GM21737 (cell line): Measurements from ENCODE around the gene MATCAP1.
A peak's percentile ranks its signal among the peaks of the same experiment; 100 is the strongest.

Experiments
- ATAC-seq: cut with Tn5 transposase; IDR thresholded peaks from one replicate; pipeline ENCODE4 v1.9.1; 2021; ENCODE audit warnings: mild to moderate bottlenecking, moderate library complexity; ENCODE audit not compliant: unreplicated experiment

MATCAP1 gene

GRCh38 chr16:67158637-67159600, 24.8 kb downstream of the MATCAP1 start:
- ATAC-seq, result peak; percentile 40

- no peak for ATAC-seq
Measured at GRCh38 chr16:67157892-67158635, 25.7 kb downstream of the MATCAP1 start.

GRCh38 chr16:67157106-67157748, 26.5 kb downstream of the MATCAP1 start:
- ATAC-seq, result no peak

DNA sequence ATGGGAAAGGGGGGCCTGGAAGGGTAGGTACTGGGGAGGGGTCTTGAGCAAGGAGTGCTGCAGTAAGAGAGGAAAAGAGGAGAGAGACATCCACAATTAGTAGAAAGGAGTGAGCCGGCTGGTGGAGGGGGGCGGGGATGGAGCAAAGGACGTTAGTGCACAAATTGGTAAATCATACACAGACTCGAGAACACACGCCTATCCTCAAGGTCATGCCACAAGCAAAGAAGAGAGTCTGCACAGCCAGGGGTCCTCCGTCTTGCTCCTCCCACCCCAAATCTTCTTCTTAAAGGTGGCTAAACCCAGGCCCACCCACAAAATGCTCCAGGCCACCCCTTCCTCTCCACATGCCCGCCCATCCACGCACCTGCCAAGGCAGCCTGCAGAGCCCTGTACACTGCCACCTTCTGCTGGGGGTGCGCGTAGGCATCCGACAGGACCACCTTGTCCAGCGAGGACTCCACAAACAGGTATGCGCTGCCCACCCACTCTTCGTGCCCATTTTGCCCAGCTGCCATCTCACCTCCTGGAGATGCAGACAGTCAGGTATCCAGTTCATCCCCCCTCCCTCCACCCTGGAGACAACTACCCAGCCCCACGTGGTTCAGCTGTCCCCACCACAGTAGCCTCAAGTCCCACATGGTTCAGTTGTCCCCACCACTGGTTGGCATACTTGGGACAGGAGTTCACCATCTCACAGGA, 27.5 kb downstream of the MATCAP1 start:
- no peak for ATAC-seq

GRCh38 chr16:67155295-67156142, 28.2 kb downstream of the MATCAP1 start:
- no peak for ATAC-seq

GRCh38 chr16:67154578-67155294, 29.0 kb downstream of the MATCAP1 start:
- ATAC-seq, result no peak

DNA sequence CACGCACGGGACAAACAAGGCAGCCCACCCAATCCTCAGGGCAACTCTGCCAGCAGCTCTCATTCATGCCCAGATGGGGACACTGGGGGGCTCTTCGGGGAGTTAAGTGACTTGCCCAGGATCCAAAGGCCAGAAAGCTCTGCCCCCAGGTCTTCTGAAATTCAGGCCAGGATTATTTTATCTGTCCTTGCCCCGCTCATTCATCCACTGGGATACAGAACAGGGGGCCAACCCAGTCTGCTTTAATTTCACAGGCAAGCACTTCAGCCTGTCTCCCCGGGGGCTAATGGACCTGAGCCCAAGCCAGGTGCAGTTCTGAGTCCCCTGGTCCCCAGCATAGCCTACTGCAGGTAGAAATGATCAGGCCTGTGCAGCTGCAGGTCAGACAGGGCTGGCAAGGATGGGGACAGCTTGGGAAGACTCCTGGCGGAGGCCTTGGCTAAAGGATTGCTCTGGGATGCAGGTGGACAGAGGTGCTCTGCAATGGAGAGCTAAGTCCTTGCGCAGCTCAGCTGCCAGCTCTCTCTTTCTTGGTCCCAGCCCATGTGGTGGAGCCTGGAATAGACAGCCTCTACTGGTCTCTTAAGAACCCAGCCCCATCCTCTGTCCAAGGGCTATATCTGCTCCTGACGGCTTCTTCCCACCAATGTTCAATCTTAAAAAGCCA, 32.2 kb downstream of the MATCAP1 start:
- no peak for ATAC-seq

DNA sequence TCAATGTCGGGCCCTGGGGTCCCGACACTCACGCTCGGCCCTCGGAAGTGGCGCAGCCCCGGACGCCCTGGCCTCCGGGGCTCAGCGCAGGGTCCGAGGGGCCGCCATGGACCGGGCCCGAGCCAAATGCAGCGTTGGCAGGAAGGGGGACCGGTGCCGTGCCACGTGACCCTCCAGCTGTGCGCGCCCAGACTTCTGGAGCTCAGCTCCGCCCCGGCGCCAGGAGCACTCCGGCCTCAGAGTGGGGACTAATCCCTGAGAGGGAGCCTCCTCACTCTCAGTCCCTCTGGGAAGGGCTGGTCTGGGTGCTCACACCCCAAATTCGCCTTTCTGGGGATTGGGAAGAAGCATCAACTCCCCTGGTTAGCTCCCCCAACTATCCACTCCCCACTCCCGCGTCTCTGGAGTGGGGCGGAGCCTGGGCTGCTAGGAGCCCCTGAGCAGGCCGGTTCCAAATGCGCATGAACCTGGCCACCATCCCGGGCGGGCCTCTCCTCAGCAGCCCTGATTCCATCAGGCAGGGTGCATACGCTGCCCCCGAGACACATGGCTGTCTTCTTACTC, 32.8 kb downstream of the MATCAP1 start, which contains the start of gene B3GNT9:
Gene B3GNT9 (minus strand): TSS at position 166 of the 564 bp plus-strand sequence. CDS start 513 bp downstream, outside the sequence.
- peak; percentile 45 for ATAC-seq

DNA sequence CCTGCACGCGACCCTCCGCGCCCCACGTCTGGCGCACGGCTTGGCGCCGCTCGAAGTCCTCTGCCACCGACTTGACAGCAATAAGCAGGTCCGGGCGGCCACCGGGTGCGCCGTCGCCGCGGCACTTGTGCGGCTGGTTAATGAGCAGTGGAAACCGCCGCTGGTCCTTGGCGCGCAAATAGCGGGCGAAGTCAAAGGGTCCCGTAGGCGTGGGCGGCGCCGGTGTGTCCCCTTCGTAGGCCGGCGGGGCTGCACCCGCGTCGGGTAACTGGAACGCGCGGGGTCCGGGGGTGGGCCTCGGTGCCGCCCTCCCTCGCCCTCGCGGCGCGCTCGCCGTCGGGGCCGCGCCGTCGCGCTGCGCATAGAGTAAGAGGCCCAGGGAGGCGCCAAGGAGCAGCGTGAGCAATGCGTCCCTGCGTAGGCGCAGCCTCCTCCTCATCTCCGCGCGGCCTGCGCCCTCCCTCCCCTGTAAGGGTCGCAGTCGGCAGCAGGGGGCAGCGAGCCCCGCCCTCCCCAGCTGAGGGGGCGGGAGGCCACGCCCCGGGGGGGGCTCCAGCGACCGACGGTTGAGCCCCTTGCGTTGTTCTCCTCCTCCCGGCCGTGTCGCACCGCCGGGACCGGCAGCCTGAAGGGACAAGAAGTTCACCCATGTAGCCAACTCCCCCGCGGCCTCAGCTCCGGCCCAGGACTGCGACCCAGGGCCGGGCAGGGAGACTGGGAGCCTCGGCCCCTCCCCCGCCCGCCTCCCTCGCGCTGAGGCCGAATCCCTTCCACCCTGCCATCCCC, 33.5 kb downstream of the MATCAP1 start:
- ATAC-seq, result peak; percentile 28

- ATAC-seq, result no peak
Measured at GRCh38 chr16:67149276-67150046, 34.3 kb downstream of the MATCAP1 start.

DNA sequence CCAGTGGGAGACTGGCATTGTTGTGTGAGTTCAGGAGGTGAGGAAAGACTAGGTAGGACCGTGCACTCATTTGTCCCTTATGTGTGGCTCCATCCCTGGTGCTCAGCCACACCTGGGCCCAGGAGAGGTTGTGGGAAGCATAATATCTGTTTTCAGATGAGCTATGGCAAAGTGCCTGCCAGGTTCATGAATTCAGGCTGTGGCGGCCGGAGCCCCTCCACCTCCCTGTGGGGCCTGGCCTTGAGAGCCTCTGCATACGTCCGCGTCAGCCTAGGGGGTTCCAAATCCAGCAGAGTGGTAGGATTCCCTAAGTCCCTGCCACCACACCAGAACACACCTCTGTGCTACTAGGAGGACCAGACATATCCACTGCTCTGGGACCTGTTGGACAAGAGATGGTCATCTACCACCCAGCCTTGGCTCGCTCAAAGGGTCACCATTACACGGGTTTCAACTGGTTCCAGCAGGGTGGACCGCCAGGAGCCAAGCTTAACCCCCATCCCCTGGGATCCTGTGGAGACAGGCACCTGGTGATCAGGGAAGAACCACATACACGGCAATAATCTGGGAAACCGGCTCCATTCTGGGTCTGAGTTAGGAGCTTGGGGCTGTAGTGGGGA, 35.0 kb downstream of the MATCAP1 start:
- ATAC-seq, result no peak

DNA sequence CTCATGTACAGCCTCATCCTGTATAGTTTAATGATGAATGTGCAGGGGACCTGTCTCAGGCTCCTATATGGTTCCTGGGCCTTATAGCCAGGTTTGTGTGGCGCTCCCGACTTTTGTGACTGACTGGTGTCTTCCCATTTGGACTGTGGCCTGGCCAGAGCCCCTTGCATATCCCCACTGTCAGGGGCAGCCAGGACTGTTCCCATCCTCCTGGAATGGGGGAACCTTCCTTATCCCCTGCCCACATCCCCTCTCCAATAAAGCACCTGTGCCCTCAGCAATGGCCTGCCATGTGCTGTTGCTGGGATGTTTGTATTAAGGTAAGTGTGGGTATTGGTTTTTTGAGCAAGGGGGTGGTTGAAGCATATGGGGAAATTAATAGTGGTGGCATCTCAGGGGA, 35.5 kb downstream of the MATCAP1 start:
- no peak for ATAC-seq

- no peak for ATAC-seq
Measured at GRCh38 chr16:67147437-67148140, 36.2 kb downstream of the MATCAP1 start.

DNA sequence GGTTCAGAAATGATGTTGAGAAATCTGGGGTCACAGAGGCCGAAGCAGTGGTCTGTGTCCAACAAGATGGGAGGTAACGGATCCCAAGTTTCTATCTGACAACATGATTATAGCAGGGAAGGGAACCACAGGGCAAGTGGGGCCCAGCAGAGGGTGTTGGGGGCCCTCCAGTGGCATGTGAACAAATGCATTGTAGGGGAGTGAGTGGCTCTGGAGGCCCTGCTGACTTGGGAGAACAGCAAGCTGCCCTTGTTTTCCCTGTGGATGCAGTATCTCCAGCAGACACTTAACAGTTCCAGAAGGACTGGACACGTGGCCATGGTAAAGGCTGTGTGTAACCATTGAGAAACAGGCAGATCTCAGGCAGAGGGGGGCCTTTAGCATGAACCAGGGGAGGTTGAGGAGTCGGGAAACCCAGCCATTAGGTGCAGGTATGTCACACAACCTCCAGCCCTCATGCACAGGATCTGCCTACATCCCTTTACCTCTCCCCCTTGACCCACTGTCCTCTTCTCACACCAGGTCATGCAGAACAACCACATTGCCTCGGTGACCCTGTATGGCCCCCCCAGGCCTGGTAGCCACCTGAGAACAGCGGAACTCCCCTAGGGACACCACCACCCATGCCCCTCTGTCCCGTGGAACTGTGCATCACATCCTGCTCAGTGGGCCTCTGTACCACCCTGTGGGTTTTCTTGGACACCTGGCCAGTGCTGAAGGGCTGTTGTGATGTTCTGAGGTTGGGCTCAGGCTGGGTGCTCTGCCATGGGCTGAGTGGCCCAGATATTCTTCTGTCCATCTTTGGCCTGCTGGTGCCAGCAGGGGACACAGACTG, 37.0 kb downstream of the MATCAP1 start:
- ATAC-seq, result no peak

DNA sequence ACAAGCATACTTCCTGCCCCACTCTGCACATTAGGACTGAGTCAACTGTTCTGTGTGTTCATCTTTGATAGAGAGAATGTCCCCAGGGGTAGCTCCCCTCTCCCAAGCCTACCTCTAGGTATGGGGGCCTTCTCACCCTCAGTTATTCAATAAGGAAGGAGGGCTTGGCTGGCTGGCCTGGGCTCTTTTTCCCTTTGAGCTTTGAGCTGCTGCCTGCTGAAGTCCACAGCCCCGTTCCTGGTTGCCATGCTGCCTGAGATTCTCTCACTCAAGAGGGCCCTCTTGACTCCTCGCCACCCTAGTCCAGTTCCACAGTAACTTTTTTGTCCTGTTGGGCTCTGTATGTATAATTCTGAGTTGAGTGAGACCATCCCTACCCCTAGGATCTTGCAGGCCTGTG, 38.0 kb downstream of the MATCAP1 start:
- ATAC-seq, result no peak
